Left ventricle myocardium inferior (tissue), 1 donor: Measurements from ENCODE around the gene BLOC1S5. TPM values are rescaled to one million over a fixed set of nuclear protein-coding genes. Genes with fewer than 3 reads are reported as not detected.
"Not testable (repeated sequence)": the region's sequence is repeated elsewhere in the genome, so short reads cannot be mapped to it uniquely, and the experiment has no call there.

Experiments
- DNase-seq: peaks from one replicate; pipeline ENCODE4 v3.0.0-alpha.2; 2020
- H3K27ac ChIP-seq: fragments of 200-600 bp; replicated peaks from 2 replicates; pipeline ENCODE4 v1.8.0; 2021
- H3K27me3 ChIP-seq: fragments of 200-600 bp; 2 replicates; pipeline ENCODE4 v1.8.0; 2021; ENCODE audit warnings: low read depth
- H3K36me3 ChIP-seq: fragments of 200-600 bp; 2 replicates; pipeline ENCODE4 v1.8.0; 2021
- H3K4me1 ChIP-seq: fragments of 200-600 bp; 2 replicates; pipeline ENCODE4 v1.8.0; 2021
- H3K4me3 ChIP-seq: fragments of 200-600 bp; 2 replicates; pipeline ENCODE4 v1.8.0; 2021; ENCODE audit warnings: mild to moderate bottlenecking, moderate library complexity
- H3K9me3 ChIP-seq: fragments of 200-600 bp; replicated peaks from 2 replicates; pipeline ENCODE4 v1.8.0; 2021
- intact Hi-C: fragments of 100-400 bp; cut with micrococcal nuclease; formaldehyde crosslinking; loops from one replicate; pipeline ENCODE4 v1.11.0; 2022
- total RNA-seq: library from RNA; stranded (reverse); fragmentation: NEBNext Ultra II Directional; extraction: Animal tissue kit (Norgen Biotek cat#: 25700); gene quantifications from one replicate; pipeline ENCODE4 v1.2.1, GENCODE V29; 2021
- TF ChIP-seq, protein P1 (sequence below): fragments of 200-600 bp; IDR thresholded peaks from 2 replicates; pipeline ENCODE4 v1.8.0; 2021; ENCODE audit warnings: antibody characterized with exemption, mild to moderate bottlenecking, borderline replicate concordance
- donor health status: DM: no; HTN: yes; CAD: no; lungs with severe emphysema.

The BLOC1S5 gene
- total RNA-seq, 1 donor from 2014 or later, result 8.5 TPM

DNA sequence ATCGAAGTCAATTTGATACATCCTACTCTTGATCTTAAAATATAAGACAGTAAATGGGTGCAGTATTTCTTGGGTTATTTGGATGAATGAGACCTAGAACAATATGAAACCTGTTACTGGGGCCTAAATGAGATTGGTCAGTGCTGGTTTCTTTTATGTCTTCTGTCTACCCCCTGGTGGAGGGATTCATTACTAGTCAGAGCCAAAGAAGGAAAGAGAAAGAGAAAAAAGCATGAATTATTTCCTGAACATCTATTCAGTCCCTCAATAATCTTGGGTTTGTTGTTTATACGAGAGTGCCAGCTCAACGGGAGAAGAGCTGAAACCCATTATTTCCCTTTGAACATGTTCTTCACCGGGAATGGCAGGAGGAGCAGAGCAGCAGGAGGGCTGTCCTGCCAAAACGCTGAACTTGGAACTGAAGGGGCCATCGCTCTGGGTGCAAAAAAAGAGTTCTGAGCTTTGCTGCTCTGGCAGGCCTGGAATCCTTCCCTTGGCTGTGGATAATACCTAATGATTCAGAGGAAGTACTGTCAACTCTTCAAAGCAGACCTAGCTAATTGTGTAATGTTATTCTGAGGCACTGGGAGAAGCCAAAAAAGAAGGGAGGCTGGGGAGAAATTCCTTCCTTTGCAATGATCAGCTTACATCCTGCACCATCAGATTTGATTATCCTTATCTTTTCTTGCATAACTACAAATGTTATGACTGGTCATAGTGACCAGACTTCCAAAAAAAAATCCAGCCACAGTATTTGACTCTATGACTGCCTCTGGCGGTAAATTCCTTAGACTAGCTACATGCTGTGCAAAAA lies 72.0 kb downstream of the BLOC1S5 start:
- Histone ChIP-seq H3K4me1 (peaks cover 12% of the 10 kb centered on the region), H3K27ac (peak overlapping the region; percentile 57), H3K4me3 (no peak overlapping the region), H3K27me3 (no peaks in the 10 kb centered on the region), H3K36me3 (no peaks in the 10 kb centered on the region), H3K9me3 (peaks cover 5% of the 10 kb centered on the region)
- peak; percentile 22 for DNase-seq
- intact Hi-C loops, result no loop called here
- TF ChIP-seq, protein P1, sequence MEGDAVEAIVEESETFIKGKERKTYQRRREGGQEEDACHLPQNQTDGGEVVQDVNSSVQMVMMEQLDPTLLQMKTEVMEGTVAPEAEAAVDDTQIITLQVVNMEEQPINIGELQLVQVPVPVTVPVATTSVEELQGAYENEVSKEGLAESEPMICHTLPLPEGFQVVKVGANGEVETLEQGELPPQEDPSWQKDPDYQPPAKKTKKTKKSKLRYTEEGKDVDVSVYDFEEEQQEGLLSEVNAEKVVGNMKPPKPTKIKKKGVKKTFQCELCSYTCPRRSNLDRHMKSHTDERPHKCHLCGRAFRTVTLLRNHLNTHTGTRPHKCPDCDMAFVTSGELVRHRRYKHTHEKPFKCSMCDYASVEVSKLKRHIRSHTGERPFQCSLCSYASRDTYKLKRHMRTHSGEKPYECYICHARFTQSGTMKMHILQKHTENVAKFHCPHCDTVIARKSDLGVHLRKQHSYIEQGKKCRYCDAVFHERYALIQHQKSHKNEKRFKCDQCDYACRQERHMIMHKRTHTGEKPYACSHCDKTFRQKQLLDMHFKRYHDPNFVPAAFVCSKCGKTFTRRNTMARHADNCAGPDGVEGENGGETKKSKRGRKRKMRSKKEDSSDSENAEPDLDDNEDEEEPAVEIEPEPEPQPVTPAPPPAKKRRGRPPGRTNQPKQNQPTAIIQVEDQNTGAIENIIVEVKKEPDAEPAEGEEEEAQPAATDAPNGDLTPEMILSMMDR, result peak; percentile 64

DNA sequence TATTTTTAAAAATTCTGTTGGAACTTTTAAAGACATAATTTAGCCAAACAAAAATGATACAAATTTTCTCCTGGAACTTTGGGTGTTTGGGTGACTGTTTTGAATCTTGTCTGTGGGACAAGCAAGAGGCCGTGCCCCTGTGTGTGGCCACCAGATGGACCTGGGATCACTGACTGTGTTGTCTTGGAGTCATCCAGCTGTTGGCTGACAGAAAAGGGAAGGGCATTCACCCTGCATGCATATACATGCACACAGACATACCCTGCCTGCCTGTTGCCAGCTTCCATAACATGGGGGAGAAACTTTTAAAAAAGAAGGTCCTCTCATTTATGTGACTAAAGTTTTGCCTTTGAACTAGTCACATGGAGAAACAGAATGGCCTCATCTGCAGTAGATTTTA lies 72.7 kb downstream of the BLOC1S5 start:
- Histone ChIP-seq H3K27me3 (no peaks in the 10 kb centered on the region), H3K4me1 (peaks cover 12% of the 10 kb centered on the region), H3K4me3 (no peak overlapping the region), H3K27ac (peak overlapping the region; percentile 57), H3K36me3 (no peaks in the 10 kb centered on the region), H3K9me3 (peaks cover 5% of the 10 kb centered on the region)
- TF ChIP-seq, protein P1, result no peak
- DNase-seq, result no peak
- intact Hi-C loops, result no loop called here

DNA sequence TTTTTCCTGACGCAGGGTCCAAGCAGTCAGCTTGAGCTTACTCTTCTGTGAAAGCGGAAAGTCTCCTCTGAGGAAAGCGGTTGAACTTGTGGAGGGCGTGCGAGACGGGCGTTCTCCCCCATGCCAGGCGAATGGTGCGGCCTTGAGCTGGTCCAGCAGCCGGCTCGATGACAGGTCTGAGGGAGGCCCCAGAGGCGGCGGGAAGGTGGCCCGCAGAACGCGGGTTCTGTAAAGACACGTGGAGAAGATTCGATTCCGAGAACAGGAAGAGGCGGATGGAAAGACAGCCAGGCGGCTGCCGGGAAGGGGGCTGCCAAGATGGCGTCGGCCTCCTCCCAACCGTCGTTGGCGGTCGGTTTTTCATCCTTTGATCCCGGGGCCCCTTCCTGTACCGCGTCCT lies 78.0 kb downstream of the BLOC1S5 start:
- TF ChIP-seq, protein P1, result no peak
- H3K27ac ChIP-seq, result no peak overlapping the region
- no peak overlapping the region for H3K4me3 ChIP-seq
- H3K27me3 ChIP-seq, result no peaks in the 10 kb centered on the region
- H3K4me1 ChIP-seq, result no peaks in the 10 kb centered on the region
- no peak for DNase-seq
- H3K9me3 ChIP-seq, result no peaks in the 10 kb centered on the region
- intact Hi-C loops, result no loop called here
- no peaks in the 10 kb centered on the region for H3K36me3 ChIP-seq

DNA sequence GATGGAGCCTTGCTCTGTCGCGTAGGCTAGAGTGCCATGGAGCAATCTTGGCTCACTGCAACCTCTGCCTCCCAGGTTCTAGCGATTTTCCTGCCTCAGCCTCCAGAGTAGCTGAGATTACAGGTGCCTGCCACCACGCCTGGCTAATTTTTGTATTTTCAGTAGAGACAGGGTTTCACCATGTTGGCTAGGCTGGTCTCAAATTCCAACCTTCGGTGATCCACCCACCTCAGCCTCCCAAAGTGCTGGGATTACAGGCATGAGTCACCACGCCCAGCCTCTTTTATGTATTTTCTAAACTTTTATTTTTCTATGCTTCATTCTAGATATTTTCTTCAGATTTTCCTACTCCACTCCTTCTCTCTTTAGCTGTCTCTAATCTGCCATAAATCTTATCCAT lies 80.2 kb downstream of the BLOC1S5 start:
- H3K36me3 ChIP-seq, intact Hi-C loops, H3K4me1 ChIP-seq, H3K9me3 ChIP-seq, H3K4me3 ChIP-seq, DNase-seq, H3K27ac ChIP-seq, H3K27me3 ChIP-seq: not testable (repeated sequence)

- Histone ChIP-seq H3K4me3 (no peak overlapping the region), H3K27ac (no peak overlapping the region), H3K4me1 (peaks cover 16% of the 10 kb centered on the region), H3K36me3 (no peaks in the 10 kb centered on the region), H3K27me3 (no peaks in the 10 kb centered on the region), H3K9me3 (peaks cover 5% of the 10 kb centered on the region)
- intact Hi-C loops, result no loop called here
- no peak for DNase-seq
- TF ChIP-seq, protein P1, result no peak
These were observed 84.4 kb downstream of the BLOC1S5 start for GRCh38 chr6:7979831-7980230.

DNA sequence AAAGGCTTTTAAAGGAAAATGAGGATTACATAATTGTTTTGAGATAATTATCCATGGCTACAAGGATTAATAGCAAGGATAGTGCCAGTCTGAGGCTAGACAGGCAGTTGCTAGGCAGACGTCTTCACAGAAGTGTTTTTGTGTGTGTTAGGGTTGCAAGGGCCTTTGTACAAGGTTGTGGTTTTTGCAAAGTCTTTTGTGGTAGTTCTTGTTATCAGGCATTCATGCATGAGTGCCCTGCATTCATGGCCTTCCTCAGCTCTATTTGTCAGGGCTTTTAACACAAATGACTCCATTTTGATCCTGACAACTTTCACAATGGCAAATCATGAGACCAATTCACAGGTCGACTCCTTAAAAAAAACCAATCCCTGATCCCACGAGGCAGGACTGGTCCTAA lies 85.5 kb downstream of the BLOC1S5 start:
- no peaks in the 10 kb centered on the region for H3K27me3 ChIP-seq
- intact Hi-C loops, result no loop called here
- no peak overlapping the region for H3K27ac ChIP-seq
- no peaks in the 10 kb centered on the region for H3K36me3 ChIP-seq
- TF ChIP-seq, protein P1, result no peak
- H3K4me3 ChIP-seq, result no peak overlapping the region
- peaks cover 5% of the 10 kb centered on the region for H3K9me3 ChIP-seq
- peaks cover 26% of the 10 kb centered on the region for H3K4me1 ChIP-seq
- DNase-seq, result no peak
